RWPE2 (cell line): ENCODE results near the gene UCHL3.
A peak's percentile ranks its signal among the peaks of the same experiment; 100 is the strongest.

Experiments
- ATAC-seq: fragments of 200-7000 bp; cut with Tn5 transposase; 3 replicates; pipeline ENCODE4 v1.9.1; 2021; ENCODE audit warnings: low read depth
- DNase-seq: peaks from one replicate; pipeline ENCODE4 v3.0.0-alpha.2; 2020; ENCODE audit warnings: low spot score
- H3K27ac ChIP-seq: fragments of 450-650 bp; 2 replicates; pipeline ENCODE4 v1.5.1; 2017; ENCODE audit warnings: mild to moderate bottlenecking; ENCODE audit not compliant: poor library complexity, severe bottlenecking
- H3K27me3 ChIP-seq: fragments of 250-450 bp; sonication (Bioruptor Pico); 2 replicates; pipeline ENCODE4 v1.5.1; 2021; ENCODE audit warnings: mild to moderate bottlenecking, moderate library complexity; ENCODE audit not compliant: insufficient read depth, poor library complexity, severe bottlenecking
- H3K36me3 ChIP-seq: fragments of 250-450 bp; sonication (Bioruptor Pico); 2 replicates; pipeline ENCODE4 v1.5.1; 2020; ENCODE audit warnings: low read depth, mild to moderate bottlenecking, moderate library complexity
- H3K4me1 ChIP-seq: fragments of 250-450 bp; sonication (Bioruptor Pico); 2 replicates; pipeline ENCODE4 v1.5.1; 2021; ENCODE audit warnings: mild to moderate bottlenecking, moderate library complexity; ENCODE audit not compliant: insufficient read depth, poor library complexity, severe bottlenecking
- H3K4me3 ChIP-seq: fragments of 250-450 bp; sonication (Bioruptor Pico); 2 replicates; pipeline ENCODE4 v1.5.1; 2021; ENCODE audit warnings: mild to moderate bottlenecking, moderate library complexity; ENCODE audit not compliant: severe bottlenecking
- H3K9me3 ChIP-seq: fragments of 250-450 bp; sonication (Bioruptor Pico); 2 replicates; pipeline ENCODE4 v1.5.1; 2021; ENCODE audit warnings: mild to moderate bottlenecking, moderate library complexity; ENCODE audit not compliant: severe bottlenecking
- TF ChIP-seq, protein P1 (sequence below): fragments of 450-650 bp; IDR thresholded peaks from one replicate; pipeline ENCODE4 v1.5.1; 2017; ENCODE audit warnings: mild to moderate bottlenecking, moderate library complexity; ENCODE audit not compliant: poor library complexity, severe bottlenecking

UCHL3 gene

DNA sequence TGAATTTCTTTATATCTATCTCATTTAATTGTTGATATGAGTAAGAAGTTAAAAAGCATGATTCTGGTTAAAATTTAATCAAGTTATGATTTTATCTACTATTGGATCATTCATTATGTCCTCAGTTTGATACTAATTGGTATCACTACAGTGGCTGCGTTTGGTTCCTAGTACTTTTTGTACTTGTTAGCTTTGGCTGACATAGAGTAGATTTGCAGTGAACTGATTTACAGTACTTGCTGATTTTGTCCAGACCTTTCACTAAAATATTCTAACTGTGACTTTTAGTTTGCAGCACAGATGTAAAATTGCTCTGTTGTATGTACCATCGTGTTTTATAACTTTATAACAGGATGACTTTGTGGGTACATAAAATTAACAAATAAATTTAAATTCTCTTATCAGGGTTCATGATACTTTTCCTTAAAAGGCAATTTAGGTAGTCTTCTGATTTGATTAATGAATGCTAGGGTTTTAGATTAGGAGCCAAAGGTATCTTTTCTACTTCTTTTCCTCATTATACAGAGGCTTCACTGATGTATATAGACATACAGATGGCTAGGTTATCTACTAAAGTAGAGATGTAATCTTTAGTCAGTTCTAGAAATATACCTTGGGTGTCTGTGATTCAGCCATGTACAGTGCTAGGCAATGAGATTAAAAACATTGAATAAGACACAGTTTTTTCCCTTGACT lies 8.7 kb downstream of the UCHL3 start:
- TF ChIP-seq, protein P1, sequence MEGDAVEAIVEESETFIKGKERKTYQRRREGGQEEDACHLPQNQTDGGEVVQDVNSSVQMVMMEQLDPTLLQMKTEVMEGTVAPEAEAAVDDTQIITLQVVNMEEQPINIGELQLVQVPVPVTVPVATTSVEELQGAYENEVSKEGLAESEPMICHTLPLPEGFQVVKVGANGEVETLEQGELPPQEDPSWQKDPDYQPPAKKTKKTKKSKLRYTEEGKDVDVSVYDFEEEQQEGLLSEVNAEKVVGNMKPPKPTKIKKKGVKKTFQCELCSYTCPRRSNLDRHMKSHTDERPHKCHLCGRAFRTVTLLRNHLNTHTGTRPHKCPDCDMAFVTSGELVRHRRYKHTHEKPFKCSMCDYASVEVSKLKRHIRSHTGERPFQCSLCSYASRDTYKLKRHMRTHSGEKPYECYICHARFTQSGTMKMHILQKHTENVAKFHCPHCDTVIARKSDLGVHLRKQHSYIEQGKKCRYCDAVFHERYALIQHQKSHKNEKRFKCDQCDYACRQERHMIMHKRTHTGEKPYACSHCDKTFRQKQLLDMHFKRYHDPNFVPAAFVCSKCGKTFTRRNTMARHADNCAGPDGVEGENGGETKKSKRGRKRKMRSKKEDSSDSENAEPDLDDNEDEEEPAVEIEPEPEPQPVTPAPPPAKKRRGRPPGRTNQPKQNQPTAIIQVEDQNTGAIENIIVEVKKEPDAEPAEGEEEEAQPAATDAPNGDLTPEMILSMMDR = no peak
- peaks cover 60% of the 10 kb centered on the region for H3K36me3 ChIP-seq
- no peaks in the 10 kb centered on the region for H3K9me3 ChIP-seq
- H3K4me3 ChIP-seq = no peak overlapping the region
- DNase-seq (no peak), ATAC-seq (no peak)
- no peak overlapping the region for H3K27ac ChIP-seq
- H3K4me1 ChIP-seq = peaks cover 4% of the 10 kb centered on the region
- no peaks in the 10 kb centered on the region for H3K27me3 ChIP-seq

DNA sequence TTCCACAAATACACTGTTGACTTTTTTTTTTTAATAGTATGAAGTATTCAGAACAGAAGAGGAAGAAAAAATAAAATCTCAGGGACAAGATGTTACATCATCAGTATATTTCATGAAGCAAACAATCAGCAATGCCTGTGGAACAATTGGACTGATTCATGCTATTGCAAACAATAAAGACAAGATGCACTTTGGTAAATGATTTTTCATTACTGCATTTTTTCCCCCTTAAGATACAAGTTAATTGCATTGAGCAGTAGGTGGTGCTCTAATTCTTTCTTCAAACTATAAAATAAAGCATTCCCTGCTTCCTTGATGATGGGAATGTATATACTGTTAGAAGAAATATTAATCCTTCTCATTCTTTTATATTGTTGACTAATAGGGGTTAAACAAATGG lies 17.1 kb downstream of the UCHL3 start:
- DNase-seq (no peak), ATAC-seq (no peak)
- TF ChIP-seq, protein P1 = peak; percentile 47

DNA sequence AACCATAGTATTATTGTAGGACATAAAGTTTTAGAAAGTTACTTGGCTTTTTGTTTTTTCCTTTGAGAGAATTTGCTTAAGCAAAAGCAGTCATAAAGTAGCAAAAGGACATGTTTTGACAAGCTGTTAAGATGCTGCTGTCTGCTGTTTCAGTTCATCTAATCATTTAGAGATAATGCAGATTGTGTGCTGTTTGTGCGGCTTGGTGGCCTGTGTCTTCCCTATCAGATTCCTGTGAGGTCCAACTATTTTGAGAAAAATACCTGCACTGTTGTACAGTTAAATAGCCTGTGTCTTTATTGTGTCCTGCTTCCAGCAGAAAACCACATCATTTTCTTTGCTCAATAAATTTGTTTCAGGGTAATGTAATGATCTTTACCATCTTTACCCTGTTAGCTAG lies 20.0 kb downstream of the UCHL3 start:
- ATAC-seq (no peak), DNase-seq (no peak)
- Histone ChIP-seq H3K36me3 (peaks cover 84% of the 10 kb centered on the region), H3K4me1 (no peaks in the 10 kb centered on the region), H3K27me3 (no peaks in the 10 kb centered on the region), H3K9me3 (no peaks in the 10 kb centered on the region), H3K4me3 (no peak overlapping the region), H3K27ac (no peak overlapping the region)
- TF ChIP-seq, protein P1 = no peak

More for the DNA sequence above, 17.1 kb downstream of the UCHL3 start:
- Histone ChIP-seq H3K4me1 (no peaks in the 10 kb centered on the region), H3K4me3 (no peak overlapping the region), H3K9me3 (no peaks in the 10 kb centered on the region), H3K27ac (no peak overlapping the region), H3K36me3 (peaks cover 78% of the 10 kb centered on the region), H3K27me3 (no peaks in the 10 kb centered on the region)

DNA sequence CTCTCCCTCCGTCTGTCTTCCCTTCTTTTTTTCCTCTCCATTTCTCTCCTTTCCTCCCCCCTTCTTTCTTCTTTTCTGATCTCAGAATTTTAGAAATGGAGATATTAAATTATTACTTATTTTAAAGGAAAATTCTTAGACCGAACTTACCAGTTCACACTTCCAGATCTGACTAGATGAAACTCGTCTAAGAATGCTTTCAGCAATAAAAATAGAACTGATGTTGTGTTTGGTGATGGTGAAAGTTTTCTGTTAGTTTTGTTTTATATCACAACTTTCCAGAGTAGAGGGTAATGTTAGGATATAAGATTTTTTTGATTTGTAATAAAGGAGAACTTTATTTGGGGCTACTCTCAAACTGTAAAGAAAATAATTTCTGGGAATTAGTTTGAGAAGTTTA lies 29.9 kb downstream of the UCHL3 start:
- TF ChIP-seq, protein P1 = no peak
- no peak for ATAC-seq
- H3K27ac ChIP-seq = no peak overlapping the region
- no peaks in the 10 kb centered on the region for H3K4me1 ChIP-seq
- DNase-seq = no peak
- no peak overlapping the region for H3K4me3 ChIP-seq
- no peaks in the 10 kb centered on the region for H3K27me3 ChIP-seq
- H3K36me3 ChIP-seq = peaks cover 14% of the 10 kb centered on the region
- H3K9me3 ChIP-seq = no peaks in the 10 kb centered on the region

DNA sequence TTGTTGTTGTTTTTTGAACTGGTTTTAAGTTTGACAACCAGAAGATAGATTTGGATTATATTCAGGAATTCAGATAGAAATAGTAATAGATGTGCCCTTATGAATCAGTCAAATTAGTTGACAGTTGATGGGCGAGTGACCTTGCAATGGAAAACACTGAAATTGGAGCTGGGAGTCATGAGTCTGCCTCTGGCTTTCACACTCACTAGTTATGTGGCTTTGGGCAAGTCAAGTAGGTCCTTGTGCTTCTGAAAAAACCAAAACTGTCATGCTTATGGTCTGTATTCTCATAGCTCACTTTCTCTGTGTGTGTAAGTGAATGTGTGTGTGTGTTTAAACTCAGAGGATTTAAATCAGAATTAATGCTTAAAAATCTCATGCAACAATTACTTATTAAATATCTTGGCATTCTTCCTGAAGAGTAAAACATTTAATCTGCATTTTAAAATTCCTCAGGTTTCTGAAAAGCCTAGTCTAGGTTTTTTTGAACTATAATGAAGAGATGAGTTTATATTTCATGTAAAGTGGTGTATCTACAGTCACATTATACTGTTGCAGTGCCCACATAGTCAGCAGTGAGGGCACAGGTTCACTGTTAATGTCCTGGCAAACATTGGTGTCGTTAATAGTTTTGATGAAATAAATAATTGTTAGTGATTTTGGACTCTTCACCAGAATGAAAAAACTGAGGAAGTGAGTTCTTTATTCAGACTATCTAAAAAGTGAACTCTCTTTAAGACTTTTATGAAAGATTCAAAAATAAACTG lies 32.5 kb downstream of the UCHL3 start:
- ATAC-seq (no peak), DNase-seq (no peak)
- peaks cover 12% of the 10 kb centered on the region for H3K36me3 ChIP-seq
- no peaks in the 10 kb centered on the region for H3K27me3 ChIP-seq
- no peaks in the 10 kb centered on the region for H3K4me1 ChIP-seq
- no peak overlapping the region for H3K27ac ChIP-seq
- H3K9me3 ChIP-seq = no peaks in the 10 kb centered on the region
- no peak overlapping the region for H3K4me3 ChIP-seq
- TF ChIP-seq, protein P1 = no peak
